ENCODE measurements around the gene GSK3B. TPM values are rescaled to one million over a fixed set of nuclear protein-coding genes. Genes with fewer than 3 reads are reported as not detected.
A peak's percentile ranks its signal among the peaks of the same experiment; 100 is the strongest.

Gene GSK3B
- total RNA-seq, 1 experiment from 2014 or later = 56.5 TPM

DNA sequence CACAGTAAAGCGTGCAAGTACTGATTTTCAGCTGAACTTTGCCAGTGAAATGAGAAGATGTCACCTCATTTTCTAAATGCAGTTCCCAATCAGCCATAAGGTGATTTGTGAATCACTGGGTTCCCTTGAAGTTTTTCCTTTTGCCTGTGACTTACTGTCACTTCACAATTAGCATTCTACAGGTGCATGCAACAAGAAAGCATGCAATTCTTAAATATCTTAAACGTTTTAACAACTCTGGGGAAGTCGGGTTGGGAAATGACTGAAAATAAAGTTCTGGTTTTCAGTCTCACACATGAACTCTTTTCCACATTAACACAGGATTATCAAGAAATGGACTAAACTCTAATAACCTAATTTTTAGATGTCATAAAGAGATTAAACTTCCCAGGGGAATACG lies 5.2 kb downstream of the GSK3B start:
- Mint-ChIP-seq H3K27ac (peak overlapping the region in 1 of 3 experiments; percentile 30; a peak in 1 of 7 replicates), H3K36me3 (ENCODE audit: insufficient read depth in 1 of 3, low read depth in 3 of 3) (peaks cover 0 to 7% (median 3%) of the 10 kb centered on the region in 3 experiments; a peak in 5 of 7 replicates), H3K4me1 (peaks cover 16 to 18% of the 10 kb centered on the region in 2 experiments), H3K4me3 (no peak overlapping the region), H3K27me3 (ENCODE audit: low read depth) (no peaks in the 10 kb centered on the region), H3K9me3 (no peaks in the 10 kb centered on the region)
- H3K23ac ChIP-seq (ENCODE audit: insufficient read length, low read depth, low read length) = no peak overlapping the region
- no peak overlapping the region for H3T11ph ChIP-seq (ENCODE audit: low read length)
- no peak overlapping the region for H2BK20ac ChIP-seq (ENCODE audit: low read depth, low read length, poor library complexity, severe bottlenecking)
- H3K18ac ChIP-seq (ENCODE audit: insufficient read length, low read depth, low read length) = no peak overlapping the region
- H2BK5ac ChIP-seq (ENCODE audit: insufficient read length, low read length) = no peak overlapping the region
- H3K56ac ChIP-seq (ENCODE audit: insufficient read length, low read depth, low read length) = no peak overlapping the region
- no peak overlapping the region for H3K4ac ChIP-seq (ENCODE audit: low read depth, low read length)
- no peak overlapping the region for H3K27ac ChIP-seq (ENCODE audit: insufficient read length, low read depth, low read length)
- H2BK120ac ChIP-seq (ENCODE audit: low read depth, low read length, poor library complexity, severe bottlenecking) = no peak overlapping the region
- H2BK12ac ChIP-seq (ENCODE audit: insufficient read length, low read depth, low read length) = no peak overlapping the region
- no peak for TF ChIP-seq CTCF (conservative IDR thresholded peaks at IDR 0.05)
- H3K4me2 ChIP-seq (ENCODE audit: insufficient read depth, insufficient read length, low read length) = no peak overlapping the region
- no peak overlapping the region for H2AFZ ChIP-seq (ENCODE audit: low read length)
- no peaks in the 10 kb centered on the region for H4K20me1 ChIP-seq (ENCODE audit: control insufficient read depth, insufficient read depth, insufficient read length)
- H3K9me3 ChIP-seq (ENCODE audit: control insufficient read depth, low read depth, low read length) = no peaks in the 10 kb centered on the region
- H4K91ac ChIP-seq (ENCODE audit: insufficient read length, low read depth, low read length) = no peak overlapping the region
- no peak overlapping the region for H3K9ac ChIP-seq (ENCODE audit: extremely low read depth, insufficient read length, low read length)
- no peak for DNase-seq
- no CpG with 5 or more reads among the region's 4 CpGs for WGBS (ENCODE audit: extremely low coverage, insufficient read length, low lambda C conversion rate)
- no peak overlapping the region for H4K5ac ChIP-seq (ENCODE audit: insufficient read length, low read depth, low read length)
- H3K79me2 ChIP-seq (ENCODE audit: insufficient read depth, low read length) = peaks cover 55% of the 10 kb centered on the region; the same call in 1 of the 2 replicates
- H3K27me3 ChIP-seq (ENCODE audit: insufficient read depth, low read length) = no peaks in the 10 kb centered on the region
- H2AK5ac ChIP-seq (ENCODE audit: insufficient read length, low read length) = no peak overlapping the region
- H3K23me2 ChIP-seq (ENCODE audit: insufficient read length, low read depth, low read length, poor library complexity, severe bottlenecking) = no peaks in the 10 kb centered on the region
- no peaks in the 10 kb centered on the region for H3K79me1 ChIP-seq (ENCODE audit: insufficient read depth, low read depth, low read length, poor library complexity, severe bottlenecking)
- H3K4me1 ChIP-seq (ENCODE audit: insufficient read depth, low read length) = no peaks in the 10 kb centered on the region
- H4K8ac ChIP-seq (replicated peaks; ENCODE audit: insufficient read length, low read depth, low read length) = no peak overlapping the region
- no peak overlapping the region for H3K14ac ChIP-seq (ENCODE audit: insufficient read depth, low read length)
- no peak overlapping the region for H2BK15ac ChIP-seq (ENCODE audit: low read depth, low read length)
